Keratinocyte (primary cell): ENCODE results near the gene ZNF30.

Experiments
- CTCF ChIP-seq, 3 experiments: IDR thresholded peaks in 1 of 3; conservative IDR thresholded peaks in 1 of 3; optimal IDR thresholded peaks in 1 of 3; 2 replicates in 2 of 3; 3 replicates in 1 of 3; pipeline versions ENCODE3 to v1.5.1; 2011; ENCODE audit warnings: low read length in 3 of 3, mild to moderate bottlenecking in 3 of 3, moderate library complexity in 2 of 3, control low read depth in 1 of 3, inconsistent platforms in 1 of 3; ENCODE audit not compliant: insufficient read depth in 2 of 3; ENCODE audit errors: extremely low read depth in 1 of 3
- EZH2 ChIP-seq: IDR thresholded peaks from one replicate; pipeline ENCODE4 v1.6.1; 2012; ENCODE audit warnings: inconsistent platforms, mild to moderate bottlenecking, low read length, moderate library complexity

GRCh38 chr19:34918190-34918589, 8.5 kb upstream of the ZNF30 start:
- TF ChIP-seq CTCF (optimal IDR thresholded peaks at IDR 0.05 in 1 of 3, IDR thresholded peaks at IDR 0.05 in 1 of 3, conservative IDR thresholded peaks at IDR 0.05 in 1 of 3; ENCODE audit: extremely low read depth in 1 of 3, insufficient read depth in 2 of 3, low read length in 3 of 3): no peak
- TF ChIP-seq EZH2: no peak
